Subcutaneous abdominal adipose tissue (tissue), 5 donors: ENCODE measurements around the gene TGM2.

Experiments
- H3K27ac ChIP-seq: one replicate; pipeline ENCODE4 v1.7.0; 2013; ENCODE audit warnings: low read depth, mild to moderate bottlenecking, inconsistent platforms, low read length, moderate library complexity
- H3K27me3 ChIP-seq, 5 donors: one replicate each; pipeline ENCODE4 v1.7.0; 2013; ENCODE audit warnings: low read length in 5 of 5, inconsistent platforms in 1 of 5; ENCODE audit not compliant: control insufficient read depth in 5 of 5, insufficient read depth in 4 of 5
- H3K36me3 ChIP-seq, 5 donors: one replicate each; pipeline ENCODE4 v1.7.0; 2013; ENCODE audit warnings: low read length in 5 of 5; ENCODE audit not compliant: control insufficient read depth in 5 of 5, insufficient read depth in 5 of 5
- H3K4me1 ChIP-seq, 5 donors: one replicate each; pipeline ENCODE4 v1.7.0; 2013; ENCODE audit warnings: low read length in 5 of 5, mild to moderate bottlenecking in 3 of 5, moderate library complexity in 1 of 5; ENCODE audit not compliant: control insufficient read depth in 5 of 5, insufficient read depth in 5 of 5
- H3K4me3 ChIP-seq, 5 donors: one replicate each; pipeline ENCODE4 v1.7.0; 2013; ENCODE audit warnings: low read length in 5 of 5, low read depth in 1 of 5
- H3K9ac ChIP-seq, 5 donors: one replicate each; pipeline ENCODE4 v1.7.0; 2013; ENCODE audit warnings: low read length in 5 of 5, mild to moderate bottlenecking in 4 of 5, moderate library complexity in 3 of 5
- H3K9me3 ChIP-seq, 5 donors: one replicate each; pipeline ENCODE4 v1.7.0; 2013; ENCODE audit warnings: low read length in 5 of 5; ENCODE audit not compliant: control insufficient read depth in 5 of 5
- donor health status: healthy.
- donor health status: healthy.
- donor health status: healthy.
- donor health status: healthy.
- donor health status: healthy.

Gene TGM2

DNA sequence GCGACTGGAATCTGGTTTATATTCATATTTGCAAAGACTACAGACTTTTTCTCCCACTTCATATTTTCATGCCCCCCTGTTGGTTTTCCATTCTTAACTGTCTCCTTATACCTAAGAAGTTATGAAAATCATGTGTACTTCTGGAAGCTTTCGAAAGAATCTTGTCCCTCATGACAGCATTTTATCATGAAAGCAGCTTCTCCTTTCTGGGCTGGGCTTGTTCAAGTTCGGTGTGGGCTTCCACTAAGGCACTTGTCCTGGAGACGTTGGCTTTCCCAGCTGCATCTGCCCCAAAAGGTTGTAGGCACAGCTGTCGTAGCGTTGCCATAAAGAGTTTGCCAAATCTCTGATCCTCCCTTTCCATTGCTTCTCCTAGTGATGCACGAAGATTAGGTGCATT lies 75.0 kb downstream of the TGM2 start:
- no peak overlapping the region for H3K27ac ChIP-seq

DNA sequence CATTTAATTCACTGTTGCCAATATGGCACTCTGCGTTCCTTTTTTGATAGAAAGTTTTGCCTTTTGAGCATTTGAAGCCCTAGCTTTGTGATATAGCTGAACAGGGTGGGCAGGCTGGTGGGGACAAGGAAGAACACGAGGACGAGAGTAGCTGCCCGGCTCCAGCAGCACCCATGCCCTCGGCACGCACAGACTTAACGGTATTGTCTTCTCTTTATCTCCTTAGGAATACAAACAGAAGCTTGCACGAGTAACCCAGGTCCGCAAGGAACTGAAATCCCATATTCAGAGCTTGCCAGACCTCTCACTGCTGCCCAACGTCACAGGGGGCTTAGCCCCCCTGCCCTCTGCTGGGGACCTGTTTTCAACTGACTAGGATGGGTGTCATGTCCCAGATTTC lies 75.6 kb downstream of the TGM2 start:
- peaks cover under 1 to 25% (median 19%) of the 10 kb centered on the region in 5 donors for H3K4me1 ChIP-seq
- H3K36me3 ChIP-seq: peaks cover 21 to 63% (median 56%) of the 10 kb centered on the region in 5 donors
- no peak overlapping the region for H3K27ac ChIP-seq
- H3K9ac ChIP-seq: no peak overlapping the region
- H3K27me3 ChIP-seq: no peaks in the 10 kb centered on the region
- no peak overlapping the region for H3K4me3 ChIP-seq
- no peaks in the 10 kb centered on the region for H3K9me3 ChIP-seq

More for the DNA sequence above, 75.0 kb downstream of the TGM2 start:
- H3K9ac ChIP-seq: no peak overlapping the region
- peaks cover 21 to 57% (median 50%) of the 10 kb centered on the region in 5 donors for H3K36me3 ChIP-seq
- no peak overlapping the region for H3K4me3 ChIP-seq
- no peaks in the 10 kb centered on the region for H3K9me3 ChIP-seq
- peaks cover 6 to 31% (median 24%) of the 10 kb centered on the region in 5 donors for H3K4me1 ChIP-seq
- H3K27me3 ChIP-seq: no peaks in the 10 kb centered on the region

DNA sequence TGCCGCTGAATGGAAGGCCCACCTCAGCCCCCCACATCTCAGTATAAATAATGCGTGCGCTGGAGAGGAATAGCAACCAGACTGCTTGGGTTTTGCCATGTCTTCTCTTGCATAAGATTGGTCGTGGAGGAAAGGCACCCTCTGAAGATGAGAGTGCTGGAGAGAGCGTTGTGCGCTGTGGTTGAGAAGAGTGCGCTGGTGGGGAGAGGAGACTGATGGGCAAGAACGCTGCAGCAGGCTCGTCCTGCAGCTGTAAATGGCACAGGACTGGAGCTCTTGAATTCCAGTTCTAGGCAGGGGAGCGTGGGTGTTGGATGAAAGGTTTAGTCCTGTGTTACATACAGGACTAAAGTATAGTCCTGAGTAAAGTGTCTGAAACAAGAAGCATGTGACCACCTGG lies 80.0 kb downstream of the TGM2 start:
- Histone ChIP-seq H3K27me3 (no peaks in the 10 kb centered on the region), H3K27ac (no peak overlapping the region), H3K36me3 (peaks cover 14 to 66% (median 56%) of the 10 kb centered on the region in 5 donors), H3K4me1 (peaks cover 0 to 3% (median 0%) of the 10 kb centered on the region in 5 donors), H3K9me3 (no peaks in the 10 kb centered on the region), H3K9ac (no peak overlapping the region), H3K4me3 (no peak overlapping the region)

DNA sequence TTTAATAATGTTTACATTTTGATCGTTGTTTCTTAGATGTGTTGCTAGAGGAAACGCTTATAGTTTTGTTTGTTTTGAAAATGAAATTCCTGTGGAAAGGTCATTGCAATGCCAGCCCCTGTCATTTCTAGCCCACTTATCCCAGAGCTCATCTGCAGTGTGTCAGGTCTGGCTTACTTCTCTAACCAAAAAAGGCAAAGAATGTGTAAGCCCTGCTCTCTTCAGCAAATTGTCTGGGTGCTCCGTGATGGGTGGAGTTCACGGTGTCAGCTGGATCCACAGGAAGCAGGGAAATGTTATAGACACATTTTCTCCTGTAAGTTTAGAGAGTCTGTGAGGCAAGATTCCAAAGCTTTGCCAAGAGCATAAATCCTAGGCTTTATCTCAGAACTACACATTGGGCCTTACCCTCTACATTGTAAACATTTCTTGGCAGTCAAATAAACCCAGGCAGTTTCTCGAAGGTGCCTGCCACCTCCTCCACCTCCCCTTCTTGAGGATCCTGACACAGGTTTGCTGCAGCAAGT lies 80.6 kb downstream of the TGM2 start:
- Histone ChIP-seq H3K4me3 (no peak overlapping the region), H3K4me1 (peaks cover 0 to 3% (median 0%) of the 10 kb centered on the region in 5 donors), H3K27me3 (no peaks in the 10 kb centered on the region), H3K27ac (no peak overlapping the region), H3K36me3 (peaks cover 13 to 61% (median 50%) of the 10 kb centered on the region in 5 donors), H3K9ac (no peak overlapping the region), H3K9me3 (peaks cover 0 to under 1% (median 0%) of the 10 kb centered on the region in 5 donors)

DNA sequence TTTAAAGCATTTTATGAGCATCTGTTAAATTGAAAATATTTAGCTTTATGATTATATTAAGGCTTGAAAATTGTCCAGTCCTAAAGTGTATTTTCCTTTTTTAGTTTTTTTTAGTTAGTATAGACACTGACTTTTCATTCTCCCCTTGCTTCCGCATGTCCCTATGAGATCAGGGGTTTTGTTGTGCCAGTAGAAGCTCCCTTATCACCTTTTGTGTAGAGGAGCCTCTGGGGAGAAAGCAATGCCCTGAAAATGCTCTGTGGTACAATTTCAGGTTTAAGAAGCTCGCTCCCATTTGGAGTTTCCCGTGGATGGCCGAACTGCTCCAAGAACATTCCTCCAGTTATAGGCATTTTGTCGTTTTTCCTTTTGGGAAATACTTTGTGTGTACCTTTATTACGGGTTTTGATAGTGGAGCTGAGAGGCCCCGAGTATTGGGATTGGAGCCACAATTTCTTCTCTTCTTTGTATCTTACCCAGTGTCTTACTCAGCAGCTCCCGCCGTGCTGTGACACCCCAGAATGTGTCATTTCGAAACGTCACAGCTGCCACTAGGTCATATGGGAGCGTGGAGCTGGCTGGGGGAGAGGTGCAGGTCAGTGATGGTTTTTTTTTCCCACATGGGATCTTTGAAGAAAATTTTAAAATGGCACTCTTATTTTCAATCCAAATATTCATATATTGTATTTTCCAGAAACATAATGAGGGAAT lies 81.6 kb downstream of the TGM2 start:
- H3K27me3 ChIP-seq: no peaks in the 10 kb centered on the region
- peaks cover 0 to 3% (median 0%) of the 10 kb centered on the region in 5 donors for H3K4me1 ChIP-seq
- no peak overlapping the region for H3K27ac ChIP-seq
- peaks cover 22 to 60% (median 47%) of the 10 kb centered on the region in 5 donors for H3K36me3 ChIP-seq
- H3K4me3 ChIP-seq: no peak overlapping the region
- no peak overlapping the region for H3K9ac ChIP-seq
- H3K9me3 ChIP-seq: peaks cover 0 to 3% (median 0%) of the 10 kb centered on the region in 5 donors

DNA sequence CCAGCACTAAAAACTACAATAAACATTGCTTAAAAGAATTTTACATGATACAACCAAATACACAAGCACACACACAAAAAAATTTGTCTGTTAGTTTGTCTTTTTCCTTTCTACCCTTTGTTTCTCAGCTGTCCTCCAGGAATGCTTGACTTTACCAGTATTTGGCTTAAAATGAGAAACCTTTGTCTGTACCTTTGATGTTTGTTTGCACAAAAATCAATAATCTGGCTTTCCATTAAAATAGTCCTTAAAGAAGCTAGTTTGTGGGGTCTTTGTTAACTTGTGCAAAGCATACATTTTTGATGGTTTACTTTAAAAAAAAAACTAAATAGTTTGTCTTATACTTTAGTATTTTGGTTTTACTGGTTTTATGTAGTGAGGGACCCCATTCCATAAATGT lies 82.2 kb downstream of the TGM2 start:
- H3K27me3 ChIP-seq: no peaks in the 10 kb centered on the region
- peaks cover 0 to 3% (median 0%) of the 10 kb centered on the region in 5 donors for H3K4me1 ChIP-seq
- H3K9ac ChIP-seq: no peak overlapping the region
- no peak overlapping the region for H3K27ac ChIP-seq
- H3K36me3 ChIP-seq: peaks cover 19 to 56% (median 45%) of the 10 kb centered on the region in 5 donors
- H3K4me3 ChIP-seq: no peak overlapping the region
- H3K9me3 ChIP-seq: peaks cover 0 to 3% (median 0%) of the 10 kb centered on the region in 5 donors

DNA sequence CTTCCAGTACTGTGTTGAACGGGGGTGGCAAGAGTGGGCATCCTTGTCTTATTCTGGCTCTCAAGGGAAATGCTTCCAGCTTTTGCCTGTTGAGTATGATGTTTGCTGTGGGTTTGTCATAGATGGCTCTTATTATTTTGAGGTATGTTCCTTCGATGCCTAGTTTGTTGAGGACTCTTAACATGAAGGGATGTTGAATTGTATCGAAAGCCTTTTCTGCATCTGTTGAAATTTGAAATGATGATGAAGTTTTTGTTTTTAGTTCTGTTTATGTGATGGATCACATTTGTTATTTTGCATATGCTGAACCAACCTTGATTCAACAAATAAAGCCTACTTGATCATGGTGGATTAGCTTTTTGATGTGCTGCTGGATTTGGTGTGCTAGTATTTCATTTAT lies 83.5 kb downstream of the TGM2 start:
- peaks cover 18 to 53% (median 46%) of the 10 kb centered on the region in 5 donors for H3K36me3 ChIP-seq

DNA sequence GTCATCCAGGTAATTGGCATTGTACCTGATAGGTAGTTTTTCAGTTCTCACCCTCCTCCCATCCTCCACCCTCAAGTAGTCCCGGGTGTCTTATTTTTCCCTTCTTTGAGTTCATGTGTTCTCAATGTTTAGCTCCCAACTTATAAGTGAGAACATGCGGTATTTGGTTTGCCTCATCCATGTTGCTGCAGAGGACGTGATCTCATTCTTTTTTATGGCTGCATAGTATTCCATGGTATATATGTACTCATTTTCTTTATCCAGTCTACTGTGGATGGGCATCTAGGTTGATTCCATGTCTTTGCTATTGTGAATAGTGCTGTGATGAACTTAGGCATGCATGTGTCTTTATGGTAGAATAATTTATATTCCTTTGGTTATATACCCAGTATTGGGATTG lies 85.7 kb downstream of the TGM2 start:
- Histone ChIP-seq H3K27me3 (no peaks in the 10 kb centered on the region), H3K27ac (no peak overlapping the region), H3K9me3 (peaks cover 0 to 3% (median 0%) of the 10 kb centered on the region in 5 donors), H3K9ac (no peak overlapping the region), H3K36me3 (peaks cover 13 to 33% (median 26%) of the 10 kb centered on the region in 5 donors), H3K4me3 (no peak overlapping the region), H3K4me1 (peaks cover 0 to 22% (median 19%) of the 10 kb centered on the region in 5 donors)

More for the DNA sequence above, 83.5 kb downstream of the TGM2 start:
- Histone ChIP-seq H3K4me3 (no peak overlapping the region), H3K9me3 (peaks cover 0 to 3% (median 0%) of the 10 kb centered on the region in 5 donors), H3K9ac (no peak overlapping the region), H3K4me1 (peaks cover 0 to 3% (median 0%) of the 10 kb centered on the region in 5 donors), H3K27ac (no peak overlapping the region), H3K27me3 (no peaks in the 10 kb centered on the region)

DNA sequence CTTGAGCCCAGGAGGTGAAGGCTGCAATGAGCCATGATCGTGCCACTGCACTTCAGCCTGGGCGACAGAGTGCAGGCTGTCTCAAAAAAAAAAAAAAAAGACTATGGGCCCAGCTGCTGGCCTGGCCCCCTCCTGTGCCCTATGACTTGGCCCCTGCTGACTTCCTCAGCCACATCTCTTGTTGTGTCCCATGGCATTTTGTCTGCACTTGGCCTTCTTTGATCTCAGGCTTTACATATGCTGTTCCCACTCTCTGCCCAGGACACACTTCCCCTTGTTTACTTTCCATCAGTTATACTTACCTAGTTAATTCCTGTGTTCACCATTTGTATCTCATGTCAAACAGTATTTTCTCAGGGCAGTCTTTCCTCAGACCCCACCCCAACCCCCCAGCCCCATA lies 87.0 kb downstream of the TGM2 start:
- H3K4me1 ChIP-seq: peaks cover 0 to 34% (median 32%) of the 10 kb centered on the region in 5 donors
- H3K9ac ChIP-seq: no peak overlapping the region
- no peak overlapping the region for H3K27ac ChIP-seq
- peaks cover 13 to 24% (median 21%) of the 10 kb centered on the region in 5 donors for H3K36me3 ChIP-seq
- H3K4me3 ChIP-seq: no peak overlapping the region
- H3K27me3 ChIP-seq: no peaks in the 10 kb centered on the region
- peaks cover 0 to 3% (median 0%) of the 10 kb centered on the region in 5 donors for H3K9me3 ChIP-seq
